ENCODE measurements around the gene CDC42SE1. TPM values are rescaled to one million over a fixed set of nuclear protein-coding genes. Genes with fewer than 3 reads are reported as not detected.
A peak's percentile ranks its signal among the peaks of the same experiment; 100 is the strongest.

CDC42SE1 gene
- total and polyA plus RNA-seq, 9 of the 15 experiments (the other 6 are each of a cell fraction or from before 2014, with no cell fraction given) = 78.1 to 189 (median 114) TPM

DNA sequence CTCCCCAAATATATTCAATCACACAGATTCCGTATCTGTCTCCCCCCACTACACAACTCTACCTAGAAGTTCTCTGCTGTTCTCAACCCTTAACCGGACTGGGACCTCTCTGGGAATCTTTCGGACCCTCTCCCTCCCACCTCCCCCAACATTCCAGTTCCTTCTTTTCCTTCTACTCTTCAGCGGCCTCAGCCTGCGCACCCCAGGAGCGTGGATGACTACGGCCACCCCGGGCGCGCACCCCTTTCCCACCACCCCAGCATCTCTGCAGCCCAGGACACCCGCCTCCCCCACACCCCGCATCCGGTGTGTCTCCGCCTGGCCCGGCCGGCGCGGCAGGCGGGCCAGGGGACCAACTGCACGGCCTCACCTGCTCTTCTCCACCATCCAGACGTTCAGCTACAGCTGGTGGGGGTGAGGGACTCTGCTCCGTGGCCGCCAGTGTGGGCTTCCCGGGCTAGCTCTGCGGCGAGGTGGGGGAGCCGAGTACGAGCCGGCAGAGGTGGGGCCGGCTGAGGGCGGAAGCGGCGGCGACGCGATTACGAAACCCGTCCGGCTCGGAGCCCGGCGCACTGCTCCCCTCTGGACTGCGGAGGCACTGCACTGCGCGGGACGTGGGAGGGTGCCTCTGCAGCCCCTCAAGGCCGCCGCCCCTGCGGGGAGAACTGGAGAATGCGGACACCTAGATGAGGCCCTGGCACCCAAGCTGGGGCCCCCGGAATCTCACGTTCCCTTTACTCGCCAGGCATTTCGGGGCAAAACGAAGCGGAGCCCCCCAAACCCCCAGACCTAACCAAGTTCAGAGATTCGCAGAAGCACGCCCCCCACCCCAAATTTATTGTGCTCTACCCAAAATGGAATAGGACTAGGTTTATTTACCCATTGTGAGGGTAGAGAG, at the start of gene CDC42SE1 (continued):
- TF ChIP-seq, protein P1, sequence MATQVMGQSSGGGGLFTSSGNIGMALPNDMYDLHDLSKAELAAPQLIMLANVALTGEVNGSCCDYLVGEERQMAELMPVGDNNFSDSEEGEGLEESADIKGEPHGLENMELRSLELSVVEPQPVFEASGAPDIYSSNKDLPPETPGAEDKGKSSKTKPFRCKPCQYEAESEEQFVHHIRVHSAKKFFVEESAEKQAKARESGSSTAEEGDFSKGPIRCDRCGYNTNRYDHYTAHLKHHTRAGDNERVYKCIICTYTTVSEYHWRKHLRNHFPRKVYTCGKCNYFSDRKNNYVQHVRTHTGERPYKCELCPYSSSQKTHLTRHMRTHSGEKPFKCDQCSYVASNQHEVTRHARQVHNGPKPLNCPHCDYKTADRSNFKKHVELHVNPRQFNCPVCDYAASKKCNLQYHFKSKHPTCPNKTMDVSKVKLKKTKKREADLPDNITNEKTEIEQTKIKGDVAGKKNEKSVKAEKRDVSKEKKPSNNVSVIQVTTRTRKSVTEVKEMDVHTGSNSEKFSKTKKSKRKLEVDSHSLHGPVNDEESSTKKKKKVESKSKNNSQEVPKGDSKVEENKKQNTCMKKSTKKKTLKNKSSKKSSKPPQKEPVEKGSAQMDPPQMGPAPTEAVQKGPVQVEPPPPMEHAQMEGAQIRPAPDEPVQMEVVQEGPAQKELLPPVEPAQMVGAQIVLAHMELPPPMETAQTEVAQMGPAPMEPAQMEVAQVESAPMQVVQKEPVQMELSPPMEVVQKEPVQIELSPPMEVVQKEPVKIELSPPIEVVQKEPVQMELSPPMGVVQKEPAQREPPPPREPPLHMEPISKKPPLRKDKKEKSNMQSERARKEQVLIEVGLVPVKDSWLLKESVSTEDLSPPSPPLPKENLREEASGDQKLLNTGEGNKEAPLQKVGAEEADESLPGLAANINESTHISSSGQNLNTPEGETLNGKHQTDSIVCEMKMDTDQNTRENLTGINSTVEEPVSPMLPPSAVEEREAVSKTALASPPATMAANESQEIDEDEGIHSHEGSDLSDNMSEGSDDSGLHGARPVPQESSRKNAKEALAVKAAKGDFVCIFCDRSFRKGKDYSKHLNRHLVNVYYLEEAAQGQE (IDR thresholded peaks at IDR 0.05; ENCODE audit: borderline replicate concordance) = peak; percentile 73
- TF ChIP-seq, protein P1 (CRISPR knock-in tag; IDR thresholded peaks at IDR 0.05; ENCODE audit: low read depth) = peak; percentile 73; the same call in 1 of the 2 replicates
- TF ChIP-seq, protein P2, sequence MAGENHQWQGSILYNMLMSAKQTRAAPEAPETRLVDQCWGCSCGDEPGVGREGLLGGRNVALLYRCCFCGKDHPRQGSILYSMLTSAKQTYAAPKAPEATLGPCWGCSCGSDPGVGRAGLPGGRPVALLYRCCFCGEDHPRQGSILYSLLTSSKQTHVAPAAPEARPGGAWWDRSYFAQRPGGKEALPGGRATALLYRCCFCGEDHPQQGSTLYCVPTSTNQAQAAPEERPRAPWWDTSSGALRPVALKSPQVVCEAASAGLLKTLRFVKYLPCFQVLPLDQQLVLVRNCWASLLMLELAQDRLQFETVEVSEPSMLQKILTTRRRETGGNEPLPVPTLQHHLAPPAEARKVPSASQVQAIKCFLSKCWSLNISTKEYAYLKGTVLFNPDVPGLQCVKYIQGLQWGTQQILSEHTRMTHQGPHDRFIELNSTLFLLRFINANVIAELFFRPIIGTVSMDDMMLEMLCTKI (IDR thresholded peaks at IDR 0.05; ENCODE audit: partially characterized antibody) = no peak
- TF ChIP-seq TAF9B (IDR thresholded peaks at IDR 0.05; ENCODE audit: partially characterized antibody) = peak; percentile 83
- no peak for TF ChIP-seq MED1 (CRISPR knock-in tag; IDR thresholded peaks at IDR 0.05; ENCODE audit: borderline replicate concordance)
- 0 out of 4 replicates have a peak, but pooled peaks of 1 of the 2 experiments have one; percentile 17 for TF ChIP-seq NONO (IDR thresholded peaks at IDR 0.05; ENCODE audit: low read depth in 2 of 2, low read length in 1 of 2)
- TF ChIP-seq ZNF143 (CRISPR knock-in tag; IDR thresholded peaks at IDR 0.05) = peak; percentile 41; the same call in 1 of the 2 replicates
- no peak for TF ChIP-seq STAT5A (IDR thresholded peaks at IDR 0.05; ENCODE audit: borderline replicate concordance, low read length)
- TF ChIP-seq, protein P3, sequence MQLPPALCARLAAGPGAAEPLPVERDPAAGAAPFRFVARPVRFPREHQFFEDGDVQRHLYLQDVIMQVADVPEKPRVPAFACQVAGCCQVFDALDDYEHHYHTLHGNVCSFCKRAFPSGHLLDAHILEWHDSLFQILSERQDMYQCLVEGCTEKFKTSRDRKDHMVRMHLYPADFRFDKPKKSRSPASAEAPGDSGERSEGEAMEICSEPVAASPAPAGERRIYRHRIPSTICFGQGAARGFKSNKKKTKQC (CRISPR knock-in tag; IDR thresholded peaks at IDR 0.05) = 0 out of 2 replicates have a peak, but pooled peaks have one; percentile 65
- peak; percentile 94 to 95 for TF ChIP-seq MAZ (CRISPR knock-in tag; conservative IDR thresholded peaks at IDR 0.05 in 1 of 2, IDR thresholded peaks at IDR 0.05 in 1 of 2)
- TF ChIP-seq, protein P4, sequence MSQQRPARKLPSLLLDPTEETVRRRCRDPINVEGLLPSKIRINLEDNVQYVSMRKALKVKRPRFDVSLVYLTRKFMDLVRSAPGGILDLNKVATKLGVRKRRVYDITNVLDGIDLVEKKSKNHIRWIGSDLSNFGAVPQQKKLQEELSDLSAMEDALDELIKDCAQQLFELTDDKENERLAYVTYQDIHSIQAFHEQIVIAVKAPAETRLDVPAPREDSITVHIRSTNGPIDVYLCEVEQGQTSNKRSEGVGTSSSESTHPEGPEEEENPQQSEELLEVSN (IDR thresholded peaks at IDR 0.05; ENCODE audit: borderline replicate concordance in 1 of 2, extremely low read depth in 1 of 2, insufficient read depth in 1 of 2, insufficient read length in 1 of 2, low read depth in 1 of 2, low read length in 1 of 2, poor library complexity in 1 of 2, severe bottlenecking in 1 of 2) = peak in 1 of 2 experiments; percentile 41

Data from K562 (cell line).